Measurements from ENCODE around the gene PAQR7. TPM values are rescaled to one million over a fixed set of nuclear protein-coding genes. Genes with fewer than 3 reads are reported as not detected.

Gene PAQR7
- polyA plus RNA-seq, 1 donor from 2014 or later = 4.1 TPM

- H3K79me2 ChIP-seq (replicated peaks; ENCODE audit: insufficient read depth, low read length) = no peaks in the 10 kb centered on the region
- H4K20me1 ChIP-seq (ENCODE audit: insufficient read depth) = no peaks in the 10 kb centered on the region
- no peaks in the 10 kb centered on the region for H3K27me3 ChIP-seq (ENCODE audit: insufficient read depth, low read depth, low read length)
- no peak overlapping the region for H3K9ac ChIP-seq (ENCODE audit: low read length)
- no peaks in the 10 kb centered on the region for H3K9me2 ChIP-seq (ENCODE audit: insufficient read depth, low read length)
- H2AFZ ChIP-seq (ENCODE audit: low read depth, low read length) = no peak overlapping the region
- no peak overlapping the region for H3K4me2 ChIP-seq (ENCODE audit: low read length)
- H3K27ac ChIP-seq (ENCODE audit: low read length) = no peak overlapping the region
- TF ChIP-seq REST (IDR thresholded peaks at IDR 0.05; ENCODE audit: borderline replicate concordance) (no peak), CTCF (IDR thresholded peaks at IDR 0.05; ENCODE audit: poor library complexity, severe bottlenecking) (no peak), EZH2 (IDR thresholded peaks at IDR 0.05; ENCODE audit: borderline replicate concordance, insufficient read depth, low read length, poor library complexity, severe bottlenecking) (no peak), POLR2AphosphoS5 (IDR thresholded peaks at IDR 0.05) (no peak), SMC3 (conservative IDR thresholded peaks at IDR 0.05; ENCODE audit: poor library complexity) (no peak), TAF1 (IDR thresholded peaks at IDR 0.05; ENCODE audit: low read depth) (no peak), MXI1 (conservative IDR thresholded peaks at IDR 0.05; ENCODE audit: poor library complexity, severe bottlenecking) (no peak), EP300 (conservative IDR thresholded peaks at IDR 0.05; ENCODE audit: poor library complexity, severe bottlenecking) (no peak), RAD21 (conservative IDR thresholded peaks at IDR 0.05) (no peak)
- no peaks in the 10 kb centered on the region for H3K36me3 ChIP-seq (ENCODE audit: insufficient read depth, low read length)
- no peak overlapping the region for H3K4me3 ChIP-seq (ENCODE audit: low read length)
- no peaks in the 10 kb centered on the region for H3K9me3 ChIP-seq (ENCODE audit: low read length)
- no peaks in the 10 kb centered on the region for H3F3A ChIP-seq (ENCODE audit: insufficient read depth, low read length, poor library complexity, severe bottlenecking)
These were observed 61.6 kb downstream of the PAQR7 start for GRCh38 chr1:25813734-25814471.

GRCh38 chr1:25813071-25813733, 62.3 kb downstream of the PAQR7 start:
- no peaks in the 10 kb centered on the region for H3K36me3 ChIP-seq (ENCODE audit: insufficient read depth, low read length)
- H3F3A ChIP-seq (ENCODE audit: insufficient read depth, low read length, poor library complexity, severe bottlenecking) = no peaks in the 10 kb centered on the region
- no peaks in the 10 kb centered on the region for H4K20me1 ChIP-seq (ENCODE audit: insufficient read depth)
- H3K4me2 ChIP-seq (ENCODE audit: low read length) = no peak overlapping the region
- H3K27me3 ChIP-seq (ENCODE audit: insufficient read depth, low read depth, low read length) = no peaks in the 10 kb centered on the region
- H3K79me2 ChIP-seq (replicated peaks; ENCODE audit: insufficient read depth, low read length) = no peaks in the 10 kb centered on the region
- H3K4me3 ChIP-seq (ENCODE audit: low read length) = no peak overlapping the region
- no peak overlapping the region for H2AFZ ChIP-seq (ENCODE audit: low read depth, low read length)
- H3K9ac ChIP-seq (ENCODE audit: low read length) = no peak overlapping the region
- no peak overlapping the region for H3K27ac ChIP-seq (ENCODE audit: low read length)
- H3K9me2 ChIP-seq (ENCODE audit: insufficient read depth, low read length) = no peaks in the 10 kb centered on the region
- no peak for TF ChIP-seq EP300 (conservative IDR thresholded peaks at IDR 0.05; ENCODE audit: poor library complexity, severe bottlenecking)
- TF ChIP-seq TAF1 (IDR thresholded peaks at IDR 0.05; ENCODE audit: low read depth) = no peak
- no peak for TF ChIP-seq POLR2AphosphoS5 (IDR thresholded peaks at IDR 0.05)
- TF ChIP-seq REST (IDR thresholded peaks at IDR 0.05; ENCODE audit: borderline replicate concordance) = no peak
- TF ChIP-seq CTCF (IDR thresholded peaks at IDR 0.05; ENCODE audit: poor library complexity, severe bottlenecking) = no peak
- TF ChIP-seq RAD21 (conservative IDR thresholded peaks at IDR 0.05) = no peak
- no peak for TF ChIP-seq SMC3 (conservative IDR thresholded peaks at IDR 0.05; ENCODE audit: poor library complexity)
- TF ChIP-seq MXI1 (conservative IDR thresholded peaks at IDR 0.05; ENCODE audit: poor library complexity, severe bottlenecking) = no peak
- TF ChIP-seq EZH2 (IDR thresholded peaks at IDR 0.05; ENCODE audit: borderline replicate concordance, insufficient read depth, low read length, poor library complexity, severe bottlenecking) = no peak
- no peaks in the 10 kb centered on the region for H3K9me3 ChIP-seq (ENCODE audit: low read length)
